PC-9 (cell line): Measurements from ENCODE around the gene CNN3.

Source experiments
- EZH2 ChIP-seq: fragments of 200-600 bp; sonication (generic); IDR thresholded peaks from 2 replicates; pipeline ENCODE4 v1.8.0; 2017; ENCODE audit warnings: antibody characterized with exemption, low read depth
- TF ChIP-seq, protein P1 (sequence below): fragments of 200-600 bp; sonication (generic); conservative IDR thresholded peaks from 2 replicates; pipeline ENCODE4 v1.6.1; 2017; ENCODE audit warnings: mixed run types, antibody characterized with exemption, mild to moderate bottlenecking, moderate library complexity

DNA sequence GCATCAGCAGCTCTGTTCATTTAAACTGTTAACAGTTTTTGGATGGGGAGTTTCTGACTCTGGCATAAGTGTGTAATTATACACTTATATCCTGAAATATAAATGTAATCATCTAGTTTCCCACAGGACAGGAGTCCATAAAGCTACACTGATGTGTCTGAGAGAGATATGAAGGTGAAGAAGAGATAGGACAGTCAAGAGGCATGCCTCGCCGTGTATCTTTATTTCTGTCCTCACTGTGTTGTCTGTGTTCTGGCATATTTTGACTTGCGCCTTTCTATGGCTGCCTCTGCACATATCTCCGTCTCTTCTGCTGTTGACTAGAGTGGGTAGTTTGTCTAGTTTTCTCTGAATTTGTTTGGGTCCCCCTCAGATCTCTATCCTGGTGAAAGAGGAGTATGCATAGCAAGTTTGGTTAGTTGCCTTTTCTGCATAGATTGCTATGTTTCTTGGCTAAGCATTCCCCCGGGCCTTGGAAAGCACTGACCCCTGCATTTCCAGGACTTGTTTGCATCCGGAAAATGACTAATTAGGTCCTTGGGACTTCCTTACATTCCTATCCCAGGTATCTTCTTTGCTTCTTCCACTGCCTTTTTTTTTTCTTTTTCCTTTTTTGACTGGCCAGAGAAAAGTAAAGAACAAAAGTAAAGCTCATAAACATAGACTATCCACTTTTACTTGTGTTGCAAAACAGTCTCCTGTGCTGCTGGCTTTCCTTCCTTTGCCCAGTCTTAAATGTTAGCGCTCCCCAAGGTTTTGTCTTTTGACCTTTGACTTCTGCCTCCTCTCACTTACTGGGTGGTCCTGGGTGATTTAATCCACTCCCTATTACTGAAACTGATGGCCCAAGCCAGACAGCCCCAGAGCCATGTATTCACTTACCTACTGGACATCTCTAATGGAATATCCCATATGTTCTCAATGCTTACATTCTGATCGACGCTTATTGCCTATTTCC, 27.6 kb upstream of the CNN3 start:
- TF ChIP-seq, protein P1, sequence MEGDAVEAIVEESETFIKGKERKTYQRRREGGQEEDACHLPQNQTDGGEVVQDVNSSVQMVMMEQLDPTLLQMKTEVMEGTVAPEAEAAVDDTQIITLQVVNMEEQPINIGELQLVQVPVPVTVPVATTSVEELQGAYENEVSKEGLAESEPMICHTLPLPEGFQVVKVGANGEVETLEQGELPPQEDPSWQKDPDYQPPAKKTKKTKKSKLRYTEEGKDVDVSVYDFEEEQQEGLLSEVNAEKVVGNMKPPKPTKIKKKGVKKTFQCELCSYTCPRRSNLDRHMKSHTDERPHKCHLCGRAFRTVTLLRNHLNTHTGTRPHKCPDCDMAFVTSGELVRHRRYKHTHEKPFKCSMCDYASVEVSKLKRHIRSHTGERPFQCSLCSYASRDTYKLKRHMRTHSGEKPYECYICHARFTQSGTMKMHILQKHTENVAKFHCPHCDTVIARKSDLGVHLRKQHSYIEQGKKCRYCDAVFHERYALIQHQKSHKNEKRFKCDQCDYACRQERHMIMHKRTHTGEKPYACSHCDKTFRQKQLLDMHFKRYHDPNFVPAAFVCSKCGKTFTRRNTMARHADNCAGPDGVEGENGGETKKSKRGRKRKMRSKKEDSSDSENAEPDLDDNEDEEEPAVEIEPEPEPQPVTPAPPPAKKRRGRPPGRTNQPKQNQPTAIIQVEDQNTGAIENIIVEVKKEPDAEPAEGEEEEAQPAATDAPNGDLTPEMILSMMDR = no peak
- no peak for TF ChIP-seq EZH2
